CD1c-positive myeloid dendritic cell (primary cell): ENCODE data around the gene PPEF2.

Experiments
- DNase-seq: peaks from one replicate; pipeline ENCODE4 v3.0.0-alpha.2; 2016; ENCODE audit errors: extremely low spot score

Gene PPEF2

DNA sequence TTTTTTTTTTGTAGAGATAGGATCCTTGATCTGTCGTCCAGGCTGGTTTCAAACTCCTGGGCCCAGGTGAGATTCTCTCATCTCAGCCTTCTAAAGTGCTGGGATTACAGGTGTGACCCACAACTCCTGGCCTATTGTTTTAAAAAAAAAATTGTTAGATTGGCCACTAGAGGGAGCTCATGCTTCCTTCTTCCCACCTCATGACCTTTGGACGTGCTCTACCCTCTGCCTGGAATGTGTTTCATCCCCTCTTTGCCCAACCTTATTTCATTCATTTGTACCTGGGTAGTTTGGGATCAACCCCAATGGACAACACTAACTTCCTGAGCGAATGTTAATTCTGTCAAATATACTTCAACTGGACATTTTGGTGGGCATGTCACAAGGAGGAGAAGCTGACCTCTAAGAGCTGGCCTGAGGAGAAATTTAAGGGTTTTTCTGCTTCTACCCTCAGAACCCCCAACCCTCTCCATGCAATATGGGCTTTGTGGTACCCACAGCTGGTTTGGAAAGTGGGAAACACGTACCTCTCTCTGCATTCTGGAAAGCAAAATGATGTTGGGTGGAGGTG, 6.4 kb downstream of the PPEF2 start:
- peak; percentile 55 for DNase-seq

DNA sequence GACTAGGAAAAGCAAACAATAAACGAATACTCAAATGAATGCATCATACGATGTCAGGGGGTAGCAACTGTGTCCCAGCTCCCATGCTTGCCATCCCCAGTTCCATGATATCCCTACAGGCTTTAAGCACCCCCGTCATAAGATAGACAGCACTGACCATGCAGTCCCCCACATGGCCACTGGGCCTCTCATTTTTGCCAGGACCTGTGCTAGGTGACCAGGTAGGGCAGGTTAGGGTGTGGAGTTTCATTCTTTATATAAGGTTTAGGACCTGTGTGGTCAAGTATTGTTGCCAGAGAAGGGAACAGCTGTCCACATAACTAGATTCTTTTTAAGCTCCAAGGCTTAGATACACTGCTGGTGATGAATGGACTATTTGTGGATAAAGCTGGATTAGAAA, 9.7 kb downstream of the PPEF2 start:
- no peak for DNase-seq

DNA sequence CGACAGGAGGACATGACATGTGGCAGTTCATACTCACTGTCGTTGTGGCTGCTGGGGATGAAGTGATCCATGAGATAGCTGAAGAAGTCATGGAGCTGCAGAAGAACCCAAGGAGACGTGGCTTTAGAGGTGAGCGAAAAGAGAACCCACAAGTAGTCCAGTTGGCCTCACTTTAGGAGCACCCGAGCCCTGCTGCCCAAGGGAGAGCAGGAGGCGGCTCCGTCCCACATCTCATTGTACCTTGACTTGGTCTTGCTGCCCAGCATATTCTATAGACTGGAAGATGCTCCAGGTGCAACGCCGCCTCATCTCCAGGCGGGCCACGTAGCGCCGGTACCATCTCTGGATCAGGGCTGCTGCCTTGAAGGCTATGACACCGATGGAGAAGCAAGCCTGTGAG, 10.6 kb downstream of the PPEF2 start:
- no peak for DNase-seq

DNA sequence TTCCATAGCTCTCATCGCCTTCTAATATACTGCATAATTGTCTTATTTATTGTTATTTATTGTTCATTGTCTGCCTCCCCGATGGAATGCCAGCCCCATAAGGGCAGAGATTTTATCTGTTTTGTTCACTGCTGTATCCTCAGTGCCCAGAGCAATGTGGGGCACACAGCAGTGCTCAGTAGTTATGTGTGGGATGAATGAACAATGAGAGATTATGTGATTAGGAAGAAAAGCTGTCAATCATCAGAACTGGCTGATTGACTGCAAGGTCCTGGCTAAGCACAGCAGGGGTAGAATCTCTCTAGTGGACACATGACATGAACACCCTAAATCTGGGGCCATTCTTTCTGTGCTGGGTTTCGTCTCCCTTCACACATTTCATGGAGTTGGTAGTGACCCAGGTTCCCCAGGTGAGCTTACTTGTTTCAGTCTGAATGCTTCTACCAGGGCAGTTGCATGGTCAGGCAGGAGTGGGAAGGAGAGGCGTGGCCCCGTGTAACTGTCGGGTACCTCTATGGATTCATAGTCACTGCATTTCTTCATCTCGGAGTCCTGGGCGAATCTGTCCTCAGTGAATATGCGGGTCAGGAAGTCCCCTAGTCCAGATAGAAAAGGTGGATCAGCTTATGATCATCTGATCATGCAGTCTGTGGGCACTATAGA, 12.6 kb downstream of the PPEF2 start:
- DNase-seq, result no peak

DNA sequence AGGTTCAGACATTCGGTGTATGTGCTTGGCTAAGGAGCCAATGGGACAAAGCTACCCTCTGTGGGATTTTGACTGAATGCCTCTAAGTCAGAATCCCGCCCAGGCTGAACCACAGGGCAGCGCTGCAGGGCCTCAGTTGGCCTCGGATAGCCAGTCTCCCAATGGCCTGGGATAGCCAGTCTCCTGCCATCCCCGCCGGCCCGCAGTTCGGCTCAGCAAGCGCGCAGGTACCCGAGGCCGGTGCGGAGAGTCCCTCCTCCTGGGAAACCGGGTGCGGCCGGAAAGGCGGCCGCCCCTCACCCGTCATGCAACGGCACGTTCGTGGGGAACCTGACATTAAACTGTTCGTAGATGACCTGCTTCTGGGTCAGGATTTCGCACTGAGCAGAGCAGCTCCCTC, 16.1 kb downstream of the PPEF2 start:
- DNase-seq, result no peak

DNA sequence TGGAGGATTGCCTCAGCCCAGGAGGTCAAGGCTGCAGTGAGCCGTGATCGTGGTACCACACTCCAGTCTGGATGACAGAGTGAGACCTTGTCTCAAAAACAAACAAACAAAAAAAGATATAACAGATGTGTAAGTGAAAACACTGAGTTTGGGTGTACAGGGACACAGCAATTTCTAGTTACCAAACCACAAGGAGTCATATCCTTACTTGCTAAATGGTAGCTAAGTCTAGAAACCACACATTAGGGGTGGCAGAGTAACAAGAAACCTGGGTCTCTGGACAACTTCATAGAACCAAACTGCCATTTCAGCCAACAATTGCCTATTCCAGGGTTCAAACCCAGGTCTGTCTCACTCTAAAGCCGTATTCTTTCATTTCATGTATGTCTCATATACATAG, 20.8 kb downstream of the PPEF2 start:
- DNase-seq, result no peak

DNA sequence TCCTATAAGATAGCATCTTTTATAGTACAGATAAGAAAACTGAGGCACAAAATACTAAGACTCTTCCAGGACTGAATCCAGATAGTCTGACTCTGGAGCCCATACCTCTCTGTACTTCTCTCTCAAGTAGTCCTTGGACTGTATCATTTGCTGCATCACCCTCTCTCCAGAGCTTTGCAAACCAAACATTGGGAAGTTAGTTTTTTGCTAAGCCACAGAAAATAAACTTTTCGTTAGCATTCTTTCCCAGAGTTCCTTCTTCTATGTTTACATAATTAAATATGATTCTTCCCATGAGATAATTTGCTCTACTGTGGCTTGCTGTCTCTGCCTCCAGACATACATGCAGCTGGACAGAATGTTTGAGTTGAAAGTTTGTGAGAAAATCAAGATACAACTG, 22.0 kb downstream of the PPEF2 start:
- no peak for DNase-seq

DNA sequence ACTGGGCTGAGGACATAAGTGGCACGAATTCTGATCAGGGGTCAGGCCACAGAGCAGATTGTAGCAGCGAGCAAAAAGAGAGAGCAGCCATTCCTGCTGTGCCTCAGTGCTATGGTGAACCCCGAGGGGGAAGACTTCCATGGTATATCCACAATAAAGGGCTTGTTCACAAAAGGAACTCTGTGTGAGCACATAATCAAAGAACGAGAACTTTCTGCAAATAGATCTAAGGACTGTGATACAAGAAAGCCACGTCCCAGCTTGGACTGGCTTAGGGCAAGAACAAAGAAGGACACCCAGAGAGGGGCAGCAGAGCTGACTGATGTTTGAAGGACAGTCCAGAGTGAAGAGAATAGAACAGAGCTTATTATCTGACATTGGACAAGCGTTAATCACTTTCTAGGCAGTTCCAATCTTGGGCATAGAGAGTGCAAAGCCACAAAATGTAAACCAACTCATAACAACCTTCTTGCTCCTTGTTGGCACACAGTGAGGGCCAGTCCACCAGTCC, 24.0 kb downstream of the PPEF2 start:
- DNase-seq, result no peak

DNA sequence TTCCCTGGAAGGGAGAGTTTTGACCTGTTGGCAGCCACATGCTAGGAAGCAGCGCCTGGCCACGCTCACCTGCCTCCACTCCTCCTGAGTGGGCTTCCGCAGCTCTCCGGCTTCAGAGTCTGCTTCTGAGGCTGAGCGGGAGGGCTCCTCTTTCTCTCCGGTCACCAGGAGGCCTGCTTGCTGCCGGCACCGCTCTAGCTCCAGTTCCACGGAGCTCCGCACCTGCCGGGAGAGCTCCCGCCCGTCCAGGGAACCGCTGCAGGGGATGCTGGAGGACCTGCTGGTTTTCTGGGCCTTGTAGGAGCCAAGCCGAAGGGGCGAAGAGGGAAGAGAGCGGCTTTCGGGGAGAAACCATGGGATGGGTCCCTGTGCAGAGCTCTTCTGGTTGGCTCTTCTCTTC, 26.0 kb downstream of the PPEF2 start:
- no peak for DNase-seq

DNA sequence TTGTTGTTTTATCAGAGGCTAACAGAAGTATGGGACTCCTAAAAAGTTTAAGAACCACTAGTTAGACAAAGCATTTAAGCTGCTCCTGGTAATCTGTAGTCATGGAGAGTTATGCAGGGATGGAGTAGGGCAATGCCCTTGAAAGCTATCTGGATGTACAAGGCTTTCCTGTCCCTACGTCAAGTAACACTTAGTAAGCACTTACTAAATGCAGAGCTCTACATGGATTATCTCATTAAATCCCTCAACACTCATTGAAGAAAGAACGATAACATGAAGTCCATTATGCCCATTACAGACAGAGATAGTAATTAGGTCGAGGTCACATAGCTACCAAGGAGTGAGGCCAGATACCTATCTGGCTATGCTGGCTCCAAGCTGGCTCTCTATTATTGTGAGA, 33.2 kb downstream of the PPEF2 start:
- DNase-seq, result no peak

DNA sequence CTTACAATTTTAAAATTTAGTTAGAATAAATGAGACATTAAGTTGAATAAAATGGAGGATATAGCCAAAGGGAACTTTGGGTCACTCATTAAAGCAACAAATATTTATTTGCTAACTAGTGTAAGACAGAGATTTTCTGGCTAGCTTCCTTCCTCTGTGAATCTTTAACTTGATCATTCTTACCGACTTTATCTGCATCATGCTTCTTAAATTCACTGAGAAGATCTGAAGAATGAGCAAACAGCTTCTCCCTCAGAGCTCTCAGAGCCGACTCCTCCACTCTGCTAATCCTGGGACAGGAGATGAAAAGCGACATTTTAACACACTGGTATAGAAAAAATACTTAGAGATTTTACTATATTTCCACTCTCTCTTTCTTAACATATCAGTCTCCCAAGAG, 35.1 kb downstream of the PPEF2 start:
- DNase-seq, result no peak

DNA sequence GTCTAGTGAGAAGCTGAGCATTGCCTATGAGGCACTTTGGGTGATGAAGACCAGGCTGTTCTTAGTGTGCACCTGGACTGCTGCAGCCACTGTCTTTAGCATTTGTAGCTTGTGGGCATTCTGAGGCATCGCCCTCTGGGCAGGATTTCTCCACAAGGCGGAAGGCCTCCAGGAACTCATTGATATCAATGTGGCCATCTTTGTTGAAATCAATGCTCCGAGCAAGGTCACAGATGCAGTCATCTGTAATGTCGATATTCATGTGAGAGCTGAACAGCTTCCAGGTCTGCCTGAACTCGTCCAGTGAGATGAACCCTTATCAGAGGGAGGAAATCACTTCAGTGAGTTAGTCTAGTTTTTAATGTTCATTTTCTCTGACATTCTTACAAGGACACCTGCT, 41.6 kb downstream of the PPEF2 start:
- DNase-seq, result no peak

DNA sequence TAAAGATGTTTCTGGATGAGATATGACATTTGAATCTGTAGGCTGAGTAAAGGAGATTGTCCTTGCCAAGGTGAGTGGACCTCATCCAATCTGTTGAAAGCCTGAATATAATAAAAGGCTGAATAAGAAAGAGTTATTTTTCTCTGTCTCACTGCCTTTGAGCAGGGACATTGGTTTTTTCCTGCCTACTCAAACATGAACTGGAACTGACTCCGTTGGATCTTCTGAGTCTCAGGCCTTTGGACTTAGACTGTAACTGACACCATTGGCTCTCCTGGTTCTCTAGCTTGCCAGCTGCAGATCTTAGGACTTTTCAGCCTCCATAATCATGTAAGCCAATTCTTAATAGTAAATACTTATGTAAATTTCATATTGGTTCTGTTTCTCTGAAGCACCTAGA, 43.5 kb downstream of the PPEF2 start:
- DNase-seq, result no peak

DNA sequence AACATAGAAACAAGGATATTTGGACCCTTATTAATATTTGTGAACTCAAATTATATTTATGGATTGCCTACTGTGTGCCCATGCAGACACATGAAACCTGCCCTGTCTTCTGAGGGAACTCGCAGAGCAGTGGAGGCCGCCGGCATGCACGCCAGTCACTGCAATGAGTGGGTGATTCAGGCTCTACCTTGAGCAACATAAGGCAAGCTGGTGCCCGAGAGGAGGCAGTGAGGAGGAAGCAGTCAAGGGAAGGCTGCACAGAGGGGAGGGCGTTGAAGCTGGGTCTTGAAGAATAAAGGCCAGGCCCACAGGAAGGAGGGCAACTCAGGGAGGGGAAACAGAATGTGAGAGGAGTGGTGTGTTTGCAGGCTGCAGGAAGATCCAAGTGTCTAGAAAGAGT, 52.8 kb downstream of the PPEF2 start:
- peak; percentile 32 for DNase-seq

DNA sequence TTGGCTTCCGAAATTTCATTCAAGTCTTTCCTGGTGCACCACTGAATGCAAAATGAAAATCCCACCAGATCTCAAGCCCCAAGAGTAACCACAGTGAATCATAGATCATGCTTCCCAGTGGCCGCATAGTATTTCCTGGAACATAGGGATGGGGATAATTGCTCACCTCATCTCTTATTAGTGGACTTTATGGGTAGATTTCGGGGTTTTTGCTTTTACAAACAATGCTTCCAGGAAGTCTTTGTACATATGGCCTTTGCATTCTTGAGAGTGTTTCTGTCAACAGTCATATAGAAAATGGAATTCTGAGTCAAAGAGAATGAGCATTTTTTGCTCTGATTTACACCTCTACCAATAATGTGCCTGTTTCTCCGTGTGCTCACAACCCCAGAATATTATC, 53.4 kb downstream of the PPEF2 start:
- DNase-seq, result no peak

DNA sequence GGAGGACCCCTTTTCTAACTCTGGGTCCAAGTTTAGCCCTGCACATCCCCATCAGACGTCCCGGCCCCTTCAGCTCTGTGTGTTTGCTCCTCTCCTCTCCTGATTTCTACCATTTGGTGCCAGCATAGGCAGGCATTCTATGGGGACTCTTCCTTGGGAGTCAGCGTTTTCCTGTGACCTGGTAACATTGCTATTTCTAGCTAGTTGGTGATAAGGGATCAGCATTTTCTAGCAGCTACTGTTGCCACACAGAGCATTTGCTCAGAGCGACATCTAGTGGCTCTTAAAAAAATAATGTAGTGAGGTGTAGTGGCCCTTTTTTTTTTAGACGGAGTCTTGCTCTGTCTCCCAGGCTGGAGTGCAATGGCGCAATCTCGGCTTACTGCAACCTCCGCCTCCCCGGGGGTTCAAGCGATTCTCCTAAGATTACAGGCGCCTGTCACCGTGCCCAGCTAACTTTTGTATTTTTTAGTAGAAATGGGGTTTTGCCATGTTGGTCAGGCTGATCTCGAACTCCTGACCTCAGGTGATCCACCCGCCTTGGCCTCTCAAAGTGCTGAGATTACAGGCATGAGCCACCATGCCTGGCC, 54.0 kb downstream of the PPEF2 start:
- DNase-seq, result peak; percentile 76

DNA sequence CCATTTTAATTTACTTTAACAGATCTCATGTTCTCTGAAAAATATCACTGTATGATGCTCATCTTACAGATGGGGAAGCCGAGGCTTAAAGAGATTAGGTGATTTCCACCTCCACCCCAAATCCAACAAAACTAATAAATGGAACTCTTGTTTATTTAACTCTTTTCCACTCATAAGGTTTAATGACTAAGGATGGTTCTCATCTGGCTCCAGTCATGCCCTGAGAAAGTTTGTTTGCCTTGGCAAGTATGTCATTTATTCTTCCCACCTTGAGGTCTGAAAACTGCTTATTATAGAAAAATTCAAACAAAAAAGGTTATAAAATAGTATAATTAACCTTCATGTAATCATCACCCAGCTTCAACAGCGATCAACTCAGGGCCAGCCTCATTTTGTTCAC, 56.3 kb downstream of the PPEF2 start:
- DNase-seq, result no peak

DNA sequence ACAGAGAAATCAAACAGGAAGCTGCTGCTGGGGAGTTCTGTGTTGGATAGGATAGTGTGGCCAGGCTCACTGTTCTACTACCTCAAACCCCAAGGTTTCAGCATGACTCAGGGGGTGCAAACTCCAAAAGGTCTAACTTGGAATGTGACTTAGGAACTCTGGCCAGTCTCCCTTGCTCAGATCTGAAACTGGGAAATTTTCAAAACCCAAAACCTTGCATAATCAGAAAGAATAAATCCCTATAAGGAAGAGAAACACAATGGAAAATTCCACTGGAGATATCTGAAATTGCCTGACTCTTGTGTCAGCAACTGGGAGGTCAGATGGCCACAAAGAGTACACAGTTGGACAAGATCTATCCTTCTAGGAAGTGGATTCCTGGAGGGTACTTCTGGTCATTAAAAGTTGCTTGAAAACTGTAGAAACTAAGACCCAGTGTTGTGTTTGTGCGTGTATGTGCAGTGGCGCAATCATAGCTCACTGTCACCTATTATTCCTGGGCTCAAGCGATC, 58.0 kb downstream of the PPEF2 start:
- peak; percentile 19 for DNase-seq

DNA sequence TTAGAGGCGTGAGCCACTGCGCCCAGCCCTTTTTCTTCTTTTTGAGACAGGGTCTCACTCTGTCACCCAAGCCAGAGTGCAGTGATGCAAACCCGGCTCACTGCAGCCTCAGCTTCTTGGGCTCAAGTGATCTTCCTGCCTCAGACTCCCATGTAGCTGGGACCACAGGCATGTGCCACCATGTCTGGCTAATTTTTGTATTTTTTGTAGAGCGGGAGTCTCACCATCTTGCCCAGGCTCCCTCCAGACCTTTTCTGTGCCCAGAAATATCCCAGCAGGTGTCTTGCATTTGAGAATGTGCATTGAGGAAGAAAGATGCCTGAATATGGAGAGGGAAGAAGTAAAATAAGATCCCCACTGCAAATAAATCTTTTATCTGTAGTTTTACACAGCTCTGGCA, 58.7 kb downstream of the PPEF2 start:
- DNase-seq, result no peak

DNA sequence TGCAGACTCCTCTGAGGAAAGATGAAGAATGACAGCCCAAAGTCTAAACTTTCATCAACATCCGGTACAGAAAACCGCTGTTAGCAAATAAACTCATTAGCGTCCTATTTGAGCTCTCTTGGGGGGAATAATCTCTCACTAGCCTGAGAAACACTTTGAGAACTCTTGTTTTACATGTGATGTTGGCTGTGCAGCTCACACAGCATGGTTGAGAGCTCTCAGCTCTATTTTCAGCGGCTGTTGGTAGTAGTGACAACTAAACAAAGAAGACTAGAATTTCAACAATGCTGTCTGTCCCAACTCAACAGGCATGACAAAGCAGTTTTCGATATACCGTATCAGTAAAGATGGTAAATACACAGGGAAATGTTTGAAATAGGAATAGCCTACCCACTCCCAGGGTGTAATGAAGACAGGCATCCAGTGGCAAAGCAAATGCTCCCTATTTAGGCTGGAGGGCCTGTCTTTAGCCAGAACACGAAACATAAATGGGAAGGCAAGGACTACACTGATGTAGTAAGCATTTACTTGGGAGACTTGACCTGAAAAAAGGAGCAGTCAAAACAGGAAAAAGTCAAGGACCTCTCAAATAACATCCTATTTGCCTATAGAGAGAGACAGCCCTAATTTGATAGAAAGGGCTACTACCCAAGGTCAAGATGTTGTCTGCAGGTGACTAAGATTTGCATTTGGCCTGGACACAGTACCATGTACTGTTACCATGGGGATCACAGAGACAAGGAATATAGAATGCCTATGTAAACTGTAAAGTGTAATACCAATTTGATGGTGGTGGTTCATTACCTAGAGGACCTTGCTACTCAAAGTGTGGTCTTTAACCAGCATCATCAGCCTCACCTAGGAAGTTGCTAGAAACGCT, 60.4 kb downstream of the PPEF2 start:
- DNase-seq, result no peak

DNA sequence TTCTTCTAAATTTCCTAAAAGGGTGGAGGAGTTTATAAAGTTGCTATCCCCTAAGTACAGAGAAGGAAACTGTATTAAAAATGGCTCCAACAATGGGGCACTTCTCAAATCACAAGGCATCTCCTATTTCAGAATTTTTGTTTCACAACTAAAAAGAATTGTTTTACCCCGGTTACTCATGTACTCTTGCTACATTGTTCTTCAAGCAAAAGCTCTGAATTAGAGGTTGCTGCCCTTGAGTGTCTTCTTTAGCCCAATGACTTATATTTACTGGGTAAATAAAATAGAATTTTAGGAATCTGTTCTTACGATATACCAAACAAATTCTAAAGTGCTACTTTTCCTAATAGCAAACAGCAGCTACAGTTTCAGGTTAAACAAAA, 67.5 kb downstream of the PPEF2 start:
- no peak for DNase-seq

DNA sequence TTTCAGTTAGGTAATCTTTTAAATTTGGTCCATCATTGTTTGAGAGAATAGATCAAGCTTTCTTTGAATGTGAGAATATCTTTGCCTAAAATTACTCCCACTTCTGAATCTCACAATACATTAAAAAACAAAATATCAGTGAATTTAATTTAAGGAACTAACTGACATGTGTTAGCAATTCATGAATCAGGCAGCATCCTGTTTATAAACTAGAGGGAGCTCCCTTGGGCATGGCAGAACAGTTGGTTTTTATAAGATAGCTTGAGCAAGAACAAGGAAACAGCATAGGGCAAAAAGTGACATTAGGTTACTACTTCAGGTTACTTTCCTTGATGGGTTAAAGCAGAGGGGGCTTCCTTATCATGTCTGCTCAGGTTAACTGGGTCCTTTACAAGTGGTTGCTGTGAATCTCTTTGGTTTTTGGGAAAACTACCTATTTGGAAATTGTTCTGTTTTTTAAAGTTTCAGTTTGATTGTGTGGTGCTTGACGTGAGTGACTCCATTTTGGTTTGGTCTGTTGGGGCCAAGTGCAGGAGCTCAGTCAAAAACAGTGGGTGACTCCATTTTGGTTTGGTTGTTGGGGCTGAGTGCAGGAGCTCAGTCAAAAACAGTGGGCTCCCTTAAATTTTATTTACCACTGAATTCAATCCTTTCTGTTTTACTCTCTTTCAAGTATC, 68.0 kb downstream of the PPEF2 start:
- DNase-seq, result no peak
